Transverse colon (tissue), 4 donors: ENCODE measurements around the gene ARCN1.

ENCODE experiments used
- POLR2AphosphoS5 ChIP-seq, 3 donors: sonication (generic); formaldehyde crosslinking; IDR thresholded peaks; one replicate each; pipeline ENCODE4 v1.6.1; 2016; ENCODE audit warnings: antibody characterized with exemption in 3 of 3
- TF ChIP-seq, protein P1 (sequence below), 5 experiments: fragments of 200-600 bp in 3 of 5; fragments of 450-650 bp in 2 of 5; sonication (generic) in 3 of 5; IDR thresholded peaks; 1 replicate in 2 of 5; 2 replicates in 3 of 5; pipeline ENCODE4 v1.5.1; 2016 to 2017; ENCODE audit warnings: antibody characterized with exemption in 5 of 5, inconsistent platforms in 3 of 5, mild to moderate bottlenecking in 2 of 5, moderate library complexity in 1 of 5

GRCh38 chr11:118641397-118642019 is 69.3 kb downstream of the ARCN1 start:
- TF ChIP-seq, protein P1, sequence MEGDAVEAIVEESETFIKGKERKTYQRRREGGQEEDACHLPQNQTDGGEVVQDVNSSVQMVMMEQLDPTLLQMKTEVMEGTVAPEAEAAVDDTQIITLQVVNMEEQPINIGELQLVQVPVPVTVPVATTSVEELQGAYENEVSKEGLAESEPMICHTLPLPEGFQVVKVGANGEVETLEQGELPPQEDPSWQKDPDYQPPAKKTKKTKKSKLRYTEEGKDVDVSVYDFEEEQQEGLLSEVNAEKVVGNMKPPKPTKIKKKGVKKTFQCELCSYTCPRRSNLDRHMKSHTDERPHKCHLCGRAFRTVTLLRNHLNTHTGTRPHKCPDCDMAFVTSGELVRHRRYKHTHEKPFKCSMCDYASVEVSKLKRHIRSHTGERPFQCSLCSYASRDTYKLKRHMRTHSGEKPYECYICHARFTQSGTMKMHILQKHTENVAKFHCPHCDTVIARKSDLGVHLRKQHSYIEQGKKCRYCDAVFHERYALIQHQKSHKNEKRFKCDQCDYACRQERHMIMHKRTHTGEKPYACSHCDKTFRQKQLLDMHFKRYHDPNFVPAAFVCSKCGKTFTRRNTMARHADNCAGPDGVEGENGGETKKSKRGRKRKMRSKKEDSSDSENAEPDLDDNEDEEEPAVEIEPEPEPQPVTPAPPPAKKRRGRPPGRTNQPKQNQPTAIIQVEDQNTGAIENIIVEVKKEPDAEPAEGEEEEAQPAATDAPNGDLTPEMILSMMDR (IDR thresholded peaks at IDR 0.05) = no peak
- no peak for TF ChIP-seq POLR2AphosphoS5 (IDR thresholded peaks at IDR 0.05)
